ENCODE measurements around the gene NUDT1.

DNA sequence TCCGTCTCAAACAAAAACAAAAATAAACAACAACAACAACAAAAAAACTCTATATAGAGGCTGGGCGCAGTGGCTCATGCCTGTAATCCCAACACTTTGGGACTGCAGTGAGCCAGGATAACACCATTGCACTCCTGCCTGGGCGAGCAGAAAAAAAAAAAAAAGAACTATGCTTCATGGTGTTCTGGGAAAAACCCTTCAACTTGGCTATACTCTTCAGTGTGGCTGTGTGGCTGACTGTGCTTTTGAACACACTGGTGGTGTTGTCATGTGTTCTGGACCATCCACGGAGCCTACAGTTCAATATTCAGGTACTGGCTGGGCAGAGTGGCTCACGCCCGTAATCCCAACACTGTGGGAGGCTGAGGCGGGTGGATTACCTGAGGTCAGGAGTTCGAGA lies 45.7 kb downstream of the NUDT1 start:
- TF ChIP-seq CTCF (IDR thresholded peaks at IDR 0.05; ENCODE audit: insufficient read depth, low read depth, low read length) (no peak), EZH2 (IDR thresholded peaks at IDR 0.05; ENCODE audit: insufficient read depth, low read length) (no peak)

All from astrocyte (in vitro differentiated cells and primary cell).